ENCODE results near the gene DIP2B. TPM values are rescaled to one million over a fixed set of nuclear protein-coding genes. Genes with fewer than 3 reads are reported as not detected.
"Not testable (repeated sequence)": the region's sequence is repeated elsewhere in the genome, so short reads cannot be mapped to it uniquely, and the experiment has no call there.

The DIP2B gene
- total RNA-seq, 1 donor from 2014 or later, result 30.2 TPM

- H3K27me3 Mint-ChIP-seq, result no peaks in the 10 kb centered on the region
- no peaks in the 10 kb centered on the region for H3K9me3 Mint-ChIP-seq (ENCODE audit: low read depth)
- no peak for DNase-seq (ENCODE audit: low spot score, unreplicated experiment)
- no peaks in the 10 kb centered on the region for H3K36me3 Mint-ChIP-seq (ENCODE audit: insufficient read depth)
- H3K4me3 Mint-ChIP-seq (ENCODE audit: low read depth), result no peak overlapping the region
- peak overlapping the region; percentile 26 for H3K27ac Mint-ChIP-seq
- TF ChIP-seq CTCF (IDR thresholded peaks at IDR 0.05; ENCODE audit: unreplicated experiment), result no peak
- H3K4me1 Mint-ChIP-seq (ENCODE audit: low read depth), result peaks cover 13% of the 10 kb centered on the region
These were observed 32.7 kb downstream of the DIP2B start for GRCh38 chr12:50537538-50537919.

- H3K27ac Mint-ChIP-seq, result peak overlapping the region; percentile 42
- no peak for DNase-seq (ENCODE audit: low spot score, unreplicated experiment)
- H3K4me3 Mint-ChIP-seq (ENCODE audit: low read depth), result no peak overlapping the region
- no peaks in the 10 kb centered on the region for H3K9me3 Mint-ChIP-seq (ENCODE audit: low read depth)
- no peak for TF ChIP-seq CTCF (IDR thresholded peaks at IDR 0.05; ENCODE audit: unreplicated experiment)
- peaks cover 13% of the 10 kb centered on the region for H3K4me1 Mint-ChIP-seq (ENCODE audit: low read depth)
- no peaks in the 10 kb centered on the region for H3K27me3 Mint-ChIP-seq
- H3K36me3 Mint-ChIP-seq (ENCODE audit: insufficient read depth), result no peaks in the 10 kb centered on the region
These were observed 33.4 kb downstream of the DIP2B start for GRCh38 chr12:50538182-50538581.

GRCh38 chr12:50541139-50541538 lies 36.4 kb downstream of the DIP2B start:
- Mint-ChIP-seq H3K27me3 (no peaks in the 10 kb centered on the region), H3K4me1 (ENCODE audit: low read depth) (peaks cover 19% of the 10 kb centered on the region), H3K36me3 (ENCODE audit: insufficient read depth) (no peaks in the 10 kb centered on the region), H3K4me3 (ENCODE audit: low read depth) (no peak overlapping the region), H3K9me3 (ENCODE audit: low read depth) (no peaks in the 10 kb centered on the region), H3K27ac (no peak overlapping the region)
- no peak for DNase-seq (ENCODE audit: low spot score, unreplicated experiment)
- no peak for TF ChIP-seq CTCF (IDR thresholded peaks at IDR 0.05; ENCODE audit: unreplicated experiment)

- Mint-ChIP-seq H3K4me3 (ENCODE audit: low read depth) (no peak overlapping the region), H3K9me3 (ENCODE audit: low read depth) (no peaks in the 10 kb centered on the region), H3K4me1 (ENCODE audit: low read depth) (peaks cover 23% of the 10 kb centered on the region), H3K36me3 (ENCODE audit: insufficient read depth) (no peaks in the 10 kb centered on the region), H3K27ac (peak overlapping the region; percentile 49), H3K27me3 (no peaks in the 10 kb centered on the region)
- no peak for DNase-seq (ENCODE audit: low spot score, unreplicated experiment)
- TF ChIP-seq CTCF (IDR thresholded peaks at IDR 0.05; ENCODE audit: unreplicated experiment), result no peak
These were observed 37.7 kb downstream of the DIP2B start for GRCh38 chr12:50542448-50542847.

- not testable (repeated sequence) for H3K4me3 Mint-ChIP-seq (ENCODE audit: low read depth); H3K27me3 Mint-ChIP-seq; H3K36me3 Mint-ChIP-seq (ENCODE audit: insufficient read depth); H3K27ac Mint-ChIP-seq; H3K9me3 Mint-ChIP-seq (ENCODE audit: low read depth); DNase-seq (ENCODE audit: low spot score, unreplicated experiment)
- H3K4me1 Mint-ChIP-seq (ENCODE audit: low read depth), result peaks cover 17% of the 10 kb centered on the region
These were observed 38.4 kb downstream of the DIP2B start for GRCh38 chr12:50543188-50543587.

GRCh38 chr12:50545213-50545612 lies 40.4 kb downstream of the DIP2B start:
- Mint-ChIP-seq H3K27ac (no peak overlapping the region), H3K36me3 (ENCODE audit: insufficient read depth) (no peaks in the 10 kb centered on the region), H3K27me3 (no peaks in the 10 kb centered on the region), H3K4me3 (ENCODE audit: low read depth) (no peak overlapping the region), H3K9me3 (ENCODE audit: low read depth) (no peaks in the 10 kb centered on the region), H3K4me1 (ENCODE audit: low read depth) (peaks cover 18% of the 10 kb centered on the region)
- no peak for TF ChIP-seq CTCF (IDR thresholded peaks at IDR 0.05; ENCODE audit: unreplicated experiment)
- DNase-seq (ENCODE audit: low spot score, unreplicated experiment), result no peak

Measured in progenitor cell of endocrine pancreas (in vitro differentiated cells).